ENCODE measurements around the gene CTBP2.

DNA sequence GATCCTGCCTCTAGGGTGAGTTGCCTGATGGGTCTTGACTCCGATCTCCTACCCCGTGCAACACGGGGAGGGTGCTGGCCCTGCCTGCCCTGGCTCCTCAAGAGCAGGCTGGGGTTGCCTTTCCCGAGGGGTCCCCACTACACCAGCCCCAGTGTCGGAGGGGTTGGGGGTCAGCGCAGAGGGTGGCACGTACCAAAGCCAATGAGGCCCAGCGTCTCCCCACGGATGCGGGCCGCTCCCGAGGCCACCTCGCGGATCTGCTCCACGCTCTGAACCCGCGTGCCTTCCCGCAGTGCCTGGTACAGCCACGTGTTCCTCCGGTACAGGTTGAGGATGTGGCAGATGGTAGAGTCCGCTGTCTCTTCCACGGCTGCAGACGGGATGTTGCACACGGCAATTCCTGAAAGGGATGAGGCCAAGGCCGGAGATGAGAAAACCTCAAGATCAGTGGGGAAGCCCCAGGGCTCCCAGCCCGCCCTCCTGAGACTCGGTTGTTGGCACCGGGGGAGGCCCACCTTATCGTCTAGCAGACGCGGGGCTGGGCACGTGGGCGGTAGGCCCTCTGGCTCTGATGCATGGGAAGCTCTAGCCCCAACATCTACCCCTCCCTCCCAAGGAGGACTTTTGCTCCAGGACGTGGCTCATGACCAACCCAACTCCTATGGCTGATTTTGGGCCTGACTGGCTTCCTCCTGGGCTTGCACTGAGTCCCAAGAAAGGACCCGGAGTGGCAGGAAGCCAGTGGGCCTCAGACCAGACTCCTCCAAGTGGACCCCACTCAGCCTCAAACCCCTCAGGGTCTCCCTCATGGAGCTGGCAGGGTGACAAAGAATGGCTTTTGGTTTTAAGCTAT lies 162.4 kb downstream of the CTBP2 start:
- TF ChIP-seq, protein P1, sequence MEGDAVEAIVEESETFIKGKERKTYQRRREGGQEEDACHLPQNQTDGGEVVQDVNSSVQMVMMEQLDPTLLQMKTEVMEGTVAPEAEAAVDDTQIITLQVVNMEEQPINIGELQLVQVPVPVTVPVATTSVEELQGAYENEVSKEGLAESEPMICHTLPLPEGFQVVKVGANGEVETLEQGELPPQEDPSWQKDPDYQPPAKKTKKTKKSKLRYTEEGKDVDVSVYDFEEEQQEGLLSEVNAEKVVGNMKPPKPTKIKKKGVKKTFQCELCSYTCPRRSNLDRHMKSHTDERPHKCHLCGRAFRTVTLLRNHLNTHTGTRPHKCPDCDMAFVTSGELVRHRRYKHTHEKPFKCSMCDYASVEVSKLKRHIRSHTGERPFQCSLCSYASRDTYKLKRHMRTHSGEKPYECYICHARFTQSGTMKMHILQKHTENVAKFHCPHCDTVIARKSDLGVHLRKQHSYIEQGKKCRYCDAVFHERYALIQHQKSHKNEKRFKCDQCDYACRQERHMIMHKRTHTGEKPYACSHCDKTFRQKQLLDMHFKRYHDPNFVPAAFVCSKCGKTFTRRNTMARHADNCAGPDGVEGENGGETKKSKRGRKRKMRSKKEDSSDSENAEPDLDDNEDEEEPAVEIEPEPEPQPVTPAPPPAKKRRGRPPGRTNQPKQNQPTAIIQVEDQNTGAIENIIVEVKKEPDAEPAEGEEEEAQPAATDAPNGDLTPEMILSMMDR (IDR thresholded peaks at IDR 0.05 in 8 of 11, conservative IDR thresholded peaks at IDR 0.05 in 3 of 11) = no peak
- TF ChIP-seq POLR2A (IDR thresholded peaks at IDR 0.05) = no peak

Measured in spleen (tissue), 7 donors.